Hematopoietic multipotent progenitor cell treated with erythropoietin and hydrocortisone succinate and interleukin-3 and kit ligand, for 17 days (in vitro differentiated cells): Measurements from ENCODE around the gene ZNHIT1.
"Not testable (repeated sequence)": the region's sequence is repeated elsewhere in the genome, so short reads cannot be mapped to it uniquely, and the experiment has no call there.

ENCODE experiments used
- DNase-seq: peaks from one replicate; pipeline ENCODE4 v3.0.0-alpha.2; 2015; ENCODE audit warnings: low spot score

The ZNHIT1 gene

DNA sequence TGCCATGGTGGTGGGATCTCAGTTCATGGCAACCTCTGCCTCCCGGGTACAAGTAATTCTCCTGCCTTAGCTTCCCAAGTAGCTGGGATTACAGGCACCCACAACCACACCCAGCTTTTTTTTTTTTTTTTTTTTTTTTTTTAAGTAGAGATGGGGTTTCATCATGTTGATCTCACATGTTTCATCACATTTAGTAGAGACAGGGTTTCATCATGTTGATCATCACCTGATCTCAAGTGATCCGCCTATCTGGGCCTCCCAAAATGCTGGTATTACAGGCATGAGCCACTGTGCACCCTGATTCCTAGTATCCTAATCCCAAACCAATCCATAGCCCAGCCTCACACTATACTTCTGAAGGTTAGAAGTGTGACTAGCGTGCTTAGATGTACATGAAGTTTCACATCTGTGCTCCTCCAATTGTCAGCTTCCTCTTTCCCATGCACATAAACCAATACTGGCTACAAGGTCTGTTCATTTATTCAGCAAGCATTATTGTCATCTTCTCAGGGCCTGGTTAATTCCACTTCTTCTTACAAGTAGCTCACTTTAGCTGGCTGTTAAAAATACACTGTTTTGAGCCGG, 31.0 kb upstream of the ZNHIT1 start:
- no peak for DNase-seq

DNA sequence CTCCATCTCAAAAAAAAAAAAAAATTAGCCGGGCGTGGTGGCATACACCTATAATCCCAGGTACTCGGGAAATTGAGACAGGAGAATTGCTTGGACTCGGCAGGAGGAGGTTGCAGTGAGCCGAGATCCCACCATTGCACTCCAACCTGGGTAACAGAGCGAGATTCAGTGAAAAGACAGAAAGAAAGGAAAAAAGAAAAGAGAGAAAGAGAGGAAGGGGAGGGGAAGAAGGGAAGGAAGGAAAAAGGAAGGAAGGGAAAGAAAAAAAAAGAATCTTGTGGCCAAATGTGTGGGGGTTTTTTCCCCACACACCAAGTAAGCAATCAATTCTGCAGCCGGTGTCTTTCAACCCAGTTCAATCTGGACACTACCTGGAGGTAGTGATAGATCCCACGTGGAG, 28.9 kb upstream of the ZNHIT1 start:
- DNase-seq: no peak

DNA sequence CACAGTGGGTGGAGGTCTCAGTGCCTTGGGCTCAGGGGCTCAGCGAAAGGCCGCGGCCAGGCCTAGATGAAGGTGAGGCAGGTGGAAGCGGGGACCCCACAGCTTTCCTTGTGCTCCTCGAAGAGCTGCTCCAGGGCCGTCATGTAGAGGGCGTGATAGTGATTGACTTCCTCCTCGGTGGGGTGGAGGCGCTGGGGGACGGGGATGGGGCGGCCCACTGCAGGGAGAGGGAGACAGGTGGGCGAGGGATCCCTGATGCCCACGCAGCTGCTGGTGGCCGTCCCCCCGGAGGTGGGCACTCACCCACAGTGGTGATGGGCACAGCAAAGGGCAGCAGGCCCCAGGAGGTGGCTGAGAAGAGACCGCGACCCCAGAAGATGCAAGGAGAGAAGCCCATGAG, 22.1 kb upstream of the ZNHIT1 start:
- DNase-seq: no peak

DNA sequence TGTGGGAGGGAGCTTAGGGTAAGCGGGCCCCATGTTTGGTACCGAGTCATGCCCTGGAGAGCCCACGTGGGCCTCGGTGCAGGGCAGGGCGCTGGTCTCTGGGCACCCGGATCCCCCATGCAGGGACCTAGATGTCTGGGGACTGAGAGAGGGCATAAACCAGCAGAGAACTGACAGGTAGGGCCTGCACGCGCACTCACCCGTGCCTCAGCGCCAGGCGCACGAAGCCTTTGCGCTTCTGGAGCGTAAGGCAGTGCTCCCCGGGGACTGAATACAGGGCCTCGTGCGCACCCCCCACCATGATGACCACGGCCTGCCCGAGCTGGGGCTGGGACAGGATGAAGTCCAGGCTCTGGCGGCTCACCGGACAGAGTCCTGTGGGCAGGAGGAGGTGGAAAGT, 20.0 kb upstream of the ZNHIT1 start:
- DNase-seq: no peak

DNA sequence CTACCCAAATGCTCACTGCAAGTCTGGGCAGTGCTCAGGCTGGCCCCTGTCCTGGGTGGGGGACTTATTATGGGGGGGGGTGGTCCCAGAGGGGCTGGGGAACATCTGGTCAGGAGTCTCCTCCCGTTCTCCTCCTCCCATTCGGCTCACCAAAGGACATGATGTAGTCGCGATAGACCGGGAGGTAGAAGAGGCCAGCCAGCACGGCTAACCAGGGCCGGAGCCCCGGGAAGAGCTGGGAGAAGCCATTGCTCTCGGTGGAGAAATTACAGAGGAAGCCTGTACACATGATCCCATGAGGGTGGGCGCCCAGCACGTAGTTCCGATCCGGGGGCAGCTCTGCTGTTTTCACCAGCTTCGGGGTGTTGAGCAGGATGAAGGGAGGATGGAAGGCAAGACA, 19.5 kb upstream of the ZNHIT1 start:
- DNase-seq: no peak

DNA sequence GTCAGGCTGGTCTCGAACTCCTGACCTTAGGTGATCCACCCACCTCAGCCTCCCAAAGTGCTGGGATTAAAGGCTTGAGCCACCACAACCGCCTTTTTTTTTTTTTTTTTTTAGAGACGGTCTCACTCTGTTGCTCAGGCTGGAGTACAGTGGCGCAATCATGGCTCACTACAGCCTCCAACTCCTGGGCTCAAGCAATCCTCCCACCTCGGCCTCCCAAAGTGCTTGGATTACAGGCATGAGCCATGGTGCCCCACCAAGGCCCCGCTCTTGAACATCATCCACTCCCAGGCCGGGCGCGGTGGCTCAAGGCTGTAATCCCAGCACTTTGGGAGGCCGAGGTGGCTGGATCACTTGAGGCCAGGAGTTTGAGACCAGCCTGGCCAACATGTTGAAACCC, 18.4 kb upstream of the ZNHIT1 start:
- DNase-seq: not testable (repeated sequence)

DNA sequence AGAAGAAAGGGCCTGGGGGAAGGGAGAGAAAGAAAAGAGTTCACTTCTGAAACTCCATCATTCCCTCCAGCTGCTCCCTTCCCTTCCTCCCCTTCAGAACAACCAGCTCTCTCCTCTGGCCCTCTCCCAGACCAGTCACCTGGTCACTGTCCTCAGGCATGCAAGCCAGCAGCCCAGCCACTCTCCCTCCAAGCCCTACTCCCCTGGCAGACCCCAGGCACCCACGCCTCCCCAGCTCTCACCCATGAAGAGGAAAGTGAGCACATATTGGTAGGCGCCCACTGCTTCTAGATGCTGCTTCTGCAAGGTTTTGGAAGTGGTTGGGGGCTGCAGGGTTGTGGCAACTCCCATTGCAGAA, 17.5 kb upstream of the ZNHIT1 start:
- DNase-seq: no peak

DNA sequence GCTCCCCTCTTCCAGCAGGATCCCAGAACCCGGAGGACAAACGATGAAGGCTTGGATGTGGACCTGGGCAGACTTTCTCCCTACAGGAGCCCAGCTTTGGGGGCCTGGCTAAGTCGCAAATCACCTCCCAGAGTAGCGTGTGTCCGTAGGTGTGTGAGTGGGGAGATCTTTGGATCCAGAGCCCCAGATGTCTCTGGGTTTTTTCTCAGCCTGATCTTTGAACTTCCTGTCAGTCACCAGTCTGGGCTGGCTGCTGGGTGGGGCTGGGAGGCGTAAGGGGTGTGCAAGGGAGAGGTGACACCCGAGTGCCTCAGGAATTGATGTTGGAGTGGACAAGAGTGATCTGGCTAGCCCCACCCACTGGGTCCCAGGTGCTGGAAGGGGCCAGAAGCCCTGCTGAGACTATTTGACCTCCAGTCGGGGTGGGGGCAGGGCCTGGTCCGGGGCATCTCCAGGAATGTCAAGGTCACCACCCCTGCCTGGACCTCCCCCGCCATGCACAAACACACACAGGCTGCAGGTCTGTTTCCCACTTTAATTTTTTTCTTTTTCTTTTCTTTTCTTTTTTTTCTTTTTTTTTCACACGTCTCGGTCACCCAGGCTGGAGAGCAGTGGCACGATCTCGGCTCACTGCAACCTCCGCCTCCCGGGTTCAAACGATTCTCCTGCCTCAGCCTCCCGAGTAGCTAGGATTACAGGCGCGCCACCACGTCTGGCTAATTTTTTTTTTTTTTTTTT, 16.9 kb upstream of the ZNHIT1 start, which contains the start of gene MOGAT3:
Gene MOGAT3, minus strand, starts transcription at position 175 of the 738 bp plus-strand sequence. CDS start 182 bp downstream, outside the sequence.
- DNase-seq: no peak

DNA sequence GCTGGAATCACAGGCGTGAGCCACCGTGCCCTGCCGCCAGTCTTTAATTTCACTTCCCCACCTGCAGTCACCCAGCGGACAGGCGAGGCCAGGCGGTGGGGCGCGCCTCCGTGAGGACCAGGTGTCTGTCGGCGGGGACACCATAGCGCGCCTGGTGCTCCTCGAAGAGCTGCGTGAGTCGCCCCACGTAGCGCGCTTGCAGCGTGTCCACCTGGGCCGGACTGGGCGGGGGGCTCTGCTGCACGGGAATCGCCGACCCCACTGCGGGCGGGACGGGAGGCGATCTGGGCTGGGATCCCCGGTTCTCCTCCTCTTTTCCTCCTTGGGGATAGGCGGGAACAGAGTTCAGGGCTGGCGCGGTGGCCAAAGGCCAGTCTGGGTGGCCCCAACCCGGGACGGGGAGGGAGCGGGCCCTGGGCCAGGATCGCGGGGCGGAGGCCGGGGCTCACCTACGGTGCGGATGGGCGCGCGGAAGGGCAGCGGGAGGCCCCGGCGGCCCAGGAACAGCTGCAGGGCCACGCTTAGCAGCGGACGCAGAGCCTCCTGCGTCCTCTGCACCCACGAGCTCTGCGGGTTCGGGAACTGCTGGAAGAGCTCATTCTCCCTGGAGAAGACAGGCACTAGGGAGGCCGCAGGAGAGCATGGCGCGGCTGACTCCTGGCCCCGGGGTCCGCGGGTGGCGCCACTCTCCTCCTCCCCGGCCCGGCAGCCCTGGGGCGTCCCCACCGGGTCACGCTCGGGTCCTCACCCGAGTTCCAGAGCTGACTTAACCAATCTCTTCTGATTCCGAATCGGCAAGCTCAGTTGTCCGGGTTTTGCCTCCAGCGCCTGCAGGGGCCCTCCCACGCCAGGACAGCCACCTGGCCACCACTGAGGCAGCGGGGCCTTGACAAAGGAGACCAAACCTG, 16.0 kb upstream of the ZNHIT1 start:
- no peak for DNase-seq

DNA sequence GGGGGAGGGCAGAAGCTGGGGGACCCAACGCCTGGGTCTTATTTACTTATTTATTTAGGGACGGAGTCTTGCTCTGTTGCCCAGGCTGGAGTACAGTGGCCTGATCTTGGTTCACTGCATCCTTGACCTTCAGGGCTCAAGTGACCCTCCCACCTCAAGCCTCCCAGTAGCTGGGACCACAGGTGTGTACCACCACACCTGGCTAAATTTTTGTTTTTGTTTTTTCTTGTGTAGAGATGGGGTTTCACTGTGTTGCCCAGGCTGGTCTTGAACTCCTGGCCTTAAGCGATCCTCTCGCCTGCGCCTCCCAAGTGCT, 15.4 kb upstream of the ZNHIT1 start:
- no peak for DNase-seq

DNA sequence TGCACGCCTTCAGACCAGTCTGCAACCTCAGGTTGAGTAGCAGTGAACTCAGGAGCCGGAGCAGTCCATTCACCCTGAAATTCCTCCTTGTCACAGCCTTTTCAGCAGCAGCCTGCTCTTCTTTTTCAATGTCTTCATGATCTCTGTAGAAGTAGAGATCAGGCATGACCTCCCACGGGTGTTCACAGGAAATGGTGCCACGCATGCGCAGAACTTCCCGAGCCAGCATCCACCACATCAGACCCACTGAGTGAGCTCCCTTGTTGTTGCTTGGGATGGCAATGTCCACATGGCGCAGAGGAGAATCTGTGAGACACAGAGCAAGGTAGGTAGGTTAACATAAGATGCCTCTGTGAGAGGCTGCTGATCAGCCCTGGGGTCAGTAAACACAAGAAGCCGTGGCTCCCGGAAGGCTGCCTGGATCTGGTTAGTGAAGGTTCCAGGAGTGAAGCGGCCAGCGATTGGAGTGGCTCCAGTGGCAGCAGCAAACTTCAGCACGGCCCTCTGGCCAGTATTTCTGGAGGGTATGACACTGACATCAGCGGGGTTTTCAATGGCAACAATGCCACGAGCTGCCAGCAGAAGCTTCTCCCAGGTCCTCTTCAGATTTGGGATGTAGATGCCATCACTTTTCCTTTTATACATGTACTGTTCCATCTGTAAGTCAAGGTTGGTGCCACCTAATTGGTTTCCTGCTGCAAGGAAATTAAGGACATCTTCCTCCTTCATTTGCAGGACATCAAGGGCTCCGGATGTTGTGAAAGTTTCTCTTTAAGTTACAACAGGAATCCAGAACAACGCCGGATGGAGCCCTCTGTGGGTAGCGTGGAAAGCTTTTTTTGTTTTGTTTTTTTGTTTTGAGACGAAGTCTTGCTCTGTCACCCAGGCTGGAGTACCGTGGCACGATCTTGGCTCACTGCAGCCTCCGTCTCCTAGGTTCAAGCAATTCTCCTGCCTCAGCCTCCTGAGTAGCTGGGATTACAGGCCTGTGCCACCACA, 13.9 kb upstream of the ZNHIT1 start:
- DNase-seq: not testable (repeated sequence)

DNA sequence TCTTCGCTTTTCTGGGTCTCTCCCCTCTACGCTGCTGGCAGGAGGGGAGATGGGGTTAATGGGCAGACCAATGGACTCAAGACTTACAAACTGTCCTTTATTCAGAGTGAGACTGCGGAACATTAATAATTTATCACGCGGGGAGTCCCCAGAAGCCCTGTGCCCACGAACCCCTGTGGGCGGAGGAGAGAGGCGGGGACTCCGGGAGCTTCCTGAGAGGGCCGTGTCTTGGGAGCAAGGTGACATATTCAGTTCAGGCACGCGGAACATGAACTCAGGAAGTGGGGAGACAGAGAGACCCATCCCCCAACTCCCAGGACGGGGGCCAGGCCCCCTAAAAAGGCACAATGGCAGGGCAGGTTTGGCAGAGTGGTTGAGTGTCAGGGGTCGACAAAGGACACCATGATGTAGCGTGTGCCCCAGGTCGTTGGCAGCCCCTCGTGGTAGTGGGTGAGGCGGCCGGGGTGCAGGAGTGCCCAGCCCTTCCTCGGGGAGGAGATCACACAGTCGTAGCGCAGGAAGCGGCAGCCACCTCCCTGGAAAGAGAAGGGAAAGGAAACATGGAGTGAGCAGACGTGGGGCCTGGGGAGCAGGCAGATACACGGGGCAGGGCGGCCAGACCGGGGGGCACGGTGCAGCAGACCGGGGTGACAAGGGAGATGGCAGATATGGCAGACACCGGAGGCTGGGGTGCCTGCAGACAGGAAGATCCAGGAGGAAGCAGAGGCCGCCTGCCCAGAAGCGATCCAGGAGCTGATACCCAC, 11.9 kb upstream of the ZNHIT1 start:
- DNase-seq: no peak

DNA sequence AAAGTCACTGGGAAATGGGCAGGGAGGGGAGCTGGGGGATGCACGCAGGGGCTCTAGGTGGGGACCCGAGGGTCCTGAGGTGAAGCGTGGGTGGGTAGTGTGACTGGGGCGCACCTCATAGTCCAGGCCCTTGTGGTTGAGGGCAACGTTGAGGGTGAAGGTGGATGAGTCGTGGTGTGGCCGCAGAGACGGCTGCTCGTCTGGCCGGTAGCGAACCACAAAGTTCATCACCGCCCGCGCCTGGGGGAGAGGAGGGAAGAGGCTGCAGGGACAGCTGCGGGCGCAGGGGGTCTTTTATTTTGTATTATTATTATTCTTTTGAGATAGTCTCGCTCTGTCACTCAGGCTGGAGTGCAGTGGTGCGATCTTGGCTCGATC, 11.3 kb upstream of the ZNHIT1 start:
- no peak for DNase-seq

DNA sequence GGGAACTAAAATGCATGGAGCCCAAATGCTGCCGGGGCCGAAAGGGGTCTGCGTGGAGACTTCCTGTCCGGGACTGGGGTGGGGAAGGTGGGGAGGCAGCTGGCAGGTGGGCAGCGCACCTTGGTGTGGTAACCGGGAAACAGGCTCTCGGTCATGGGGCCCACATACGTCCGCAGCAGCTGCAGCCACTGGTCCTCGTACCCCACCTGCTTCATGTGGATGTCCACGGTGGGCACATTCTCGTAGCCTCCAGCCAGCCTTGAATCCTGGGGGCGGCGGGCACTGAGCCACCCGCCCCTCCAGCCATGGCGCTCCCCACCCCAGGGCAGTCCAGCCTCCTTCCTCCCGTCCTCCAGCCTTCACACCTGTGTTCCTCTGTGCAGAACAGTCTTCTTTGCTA, 10.5 kb upstream of the ZNHIT1 start:
- no peak for DNase-seq

DNA sequence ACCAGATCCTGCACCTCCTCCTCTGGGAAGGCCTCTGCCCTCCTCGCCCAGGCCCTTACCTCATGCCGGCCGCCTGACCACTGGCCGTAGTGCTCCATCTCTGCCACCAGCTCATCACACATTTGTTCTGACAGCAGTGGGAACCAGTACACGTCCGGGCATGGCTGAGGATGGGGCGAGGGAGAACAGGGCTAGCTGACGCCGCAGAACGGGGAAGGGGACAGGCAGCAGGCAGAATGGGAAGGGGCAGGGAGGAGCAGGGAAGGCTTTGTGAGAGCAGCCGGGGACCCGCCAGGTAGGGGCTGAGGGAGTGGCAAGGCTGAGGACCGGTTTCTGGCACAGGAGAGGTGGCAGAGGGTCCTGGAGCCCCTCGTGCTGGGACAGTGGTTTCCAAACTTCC, 9.2 kb upstream of the ZNHIT1 start:
- DNase-seq: no peak

DNA sequence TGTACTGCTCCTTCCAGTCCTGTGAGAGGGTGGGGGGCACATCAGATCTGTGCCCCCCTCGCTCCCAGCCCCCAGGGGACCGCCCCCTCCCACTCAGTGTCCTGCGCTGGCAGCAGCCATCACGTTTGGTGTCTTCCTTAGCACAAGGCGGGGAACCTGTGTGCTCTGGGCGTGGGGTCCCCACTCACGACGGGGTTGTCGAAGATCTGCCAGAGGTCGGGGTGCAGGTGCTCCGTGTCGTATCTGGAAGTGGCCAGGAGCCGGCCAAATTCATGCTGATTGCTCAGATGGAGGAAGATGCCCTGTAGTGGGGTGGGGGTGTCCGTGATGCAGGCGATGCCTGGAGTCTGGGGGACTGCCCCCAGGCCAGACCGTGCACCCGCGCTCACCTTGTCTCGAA, 7.8 kb upstream of the ZNHIT1 start:
- DNase-seq: no peak

DNA sequence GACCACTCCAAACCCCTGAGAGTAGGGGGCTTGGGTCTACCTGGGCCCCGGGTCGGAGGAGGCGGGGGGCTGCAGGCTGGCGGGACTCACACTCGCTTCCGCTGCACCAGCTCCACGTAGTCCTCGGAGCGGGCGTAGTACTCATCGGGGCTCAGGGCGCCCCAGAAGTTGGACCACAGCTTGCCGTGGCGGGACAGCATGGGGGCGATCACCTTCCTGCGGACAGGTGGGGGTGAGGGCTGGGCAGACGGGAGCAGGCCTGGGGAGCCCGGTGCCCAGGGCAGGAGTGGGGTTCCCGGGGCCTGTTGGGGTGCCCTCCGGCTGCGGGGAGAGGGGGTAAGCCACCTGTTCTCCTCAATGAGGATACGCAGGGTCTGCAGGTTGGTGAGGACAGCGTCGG, 6.5 kb upstream of the ZNHIT1 start:
- no peak for DNase-seq

DNA sequence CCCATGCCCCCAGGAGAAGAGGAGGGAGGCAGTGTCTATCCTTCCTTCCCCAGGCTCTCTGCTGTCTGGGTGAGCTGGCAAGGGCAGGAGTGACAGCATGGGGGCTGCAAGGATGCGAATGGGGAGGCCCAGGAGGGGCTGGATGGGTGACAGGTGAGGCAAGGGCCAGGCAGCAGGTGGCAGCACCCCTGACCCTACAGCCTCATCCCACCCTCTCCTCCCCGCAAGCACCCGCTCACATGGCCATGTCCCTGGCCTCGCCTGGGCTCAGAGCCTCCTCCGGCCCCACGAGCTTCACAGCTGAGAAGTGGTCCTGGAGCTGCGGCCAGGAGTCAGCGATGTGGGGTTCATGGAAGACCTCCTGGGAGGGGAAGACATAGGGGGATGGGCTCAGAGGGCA, 6.0 kb upstream of the ZNHIT1 start:
- no peak for DNase-seq

DNA sequence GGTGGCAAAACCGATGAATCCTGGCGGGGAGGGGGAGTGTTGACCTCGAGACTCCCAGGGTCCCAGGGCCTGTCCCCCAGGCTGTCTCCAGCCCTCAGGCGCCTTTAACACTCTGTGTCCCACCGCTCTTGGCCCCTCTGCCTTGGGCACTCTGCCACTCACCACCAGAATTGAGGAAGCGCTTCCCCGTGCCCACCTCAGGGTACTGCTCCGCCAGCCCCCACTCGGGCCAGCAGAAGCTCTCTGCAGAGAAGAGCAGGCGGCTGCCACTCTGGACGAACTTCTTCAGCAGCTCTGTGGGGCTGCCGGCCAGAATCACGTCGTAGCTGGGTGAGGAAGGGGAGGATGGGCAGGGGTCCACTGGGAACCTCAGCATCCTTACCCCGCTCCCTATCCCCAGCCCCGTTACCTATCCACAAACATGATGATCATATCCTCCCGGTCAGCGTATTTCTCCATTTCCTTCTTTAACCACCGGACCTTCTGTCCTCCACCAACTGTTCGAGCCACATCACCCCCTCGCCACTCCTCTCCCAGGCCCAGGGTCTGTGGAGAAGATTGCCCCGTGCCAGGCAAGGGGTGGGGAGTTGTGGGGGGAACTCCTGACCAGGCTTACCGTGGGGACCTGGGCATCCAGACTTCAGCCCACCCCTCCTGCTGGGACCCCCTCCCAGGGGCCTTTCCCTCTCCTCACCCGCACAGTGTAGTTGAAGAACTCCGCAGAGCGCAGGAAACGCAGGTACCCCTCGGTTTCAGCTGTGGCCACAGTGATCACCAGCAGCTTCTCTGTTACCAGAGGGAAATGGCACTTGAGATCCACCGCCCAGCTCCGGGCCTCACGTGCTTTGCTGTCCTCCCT, 1.7 kb upstream of the ZNHIT1 start:
- no peak for DNase-seq

DNA sequence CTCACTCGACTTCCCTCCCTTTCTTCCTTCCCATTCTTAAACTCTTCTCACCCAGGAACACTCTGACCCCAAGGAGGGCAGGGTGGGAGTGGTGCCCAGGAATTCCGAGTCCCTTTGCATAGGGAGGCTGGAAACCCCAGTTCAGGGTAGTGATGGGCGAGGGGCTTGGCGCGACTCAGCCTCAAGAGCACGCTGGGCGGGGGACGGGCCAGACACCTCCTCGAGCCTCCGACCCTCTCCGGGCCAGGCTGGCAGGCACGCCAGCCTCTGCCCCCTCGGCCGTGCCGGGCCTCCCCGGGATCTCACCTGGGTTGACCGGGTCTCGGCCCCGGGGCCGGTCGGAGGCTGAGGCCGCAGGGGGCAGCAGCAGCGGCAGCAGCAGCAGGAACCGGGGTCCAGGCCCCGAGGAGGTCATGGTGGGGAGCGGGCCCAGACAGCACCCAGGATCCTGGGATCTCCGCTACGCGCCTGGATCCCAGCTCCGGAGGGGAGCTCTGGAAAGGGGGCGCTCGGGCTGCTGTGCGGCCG, 1.0 kb upstream of the ZNHIT1 start:
- peak; percentile 48 for DNase-seq
